H9 (cell line): ENCODE measurements around the gene TICRR. TPM values are rescaled to one million over a fixed set of nuclear protein-coding genes. Genes with fewer than 3 reads are reported as not detected.

Experiments used
- DNase-seq: peaks from one replicate; pipeline ENCODE4 v3.0.0-alpha.2; 2017
- H2AFZ ChIP-seq: one replicate; pipeline ENCODE4 v1.6.1; 2013; ENCODE audit warnings: mild to moderate bottlenecking, low read length, control low read depth, moderate library complexity
- H2AK5ac ChIP-seq: 2 replicates; pipeline ENCODE4 v1.6.1; 2013; ENCODE audit warnings: low read length, control low read depth, mixed read lengths; ENCODE audit not compliant: insufficient read length
- H2BK120ac ChIP-seq: one replicate; pipeline ENCODE4 v1.6.1; 2013; ENCODE audit warnings: low read depth, mild to moderate bottlenecking, low read length, control low read depth, inconsistent platforms; ENCODE audit not compliant: poor library complexity, severe bottlenecking
- H2BK12ac ChIP-seq: 2 replicates; pipeline ENCODE4 v1.6.1; 2013; ENCODE audit warnings: low read length, control low read depth, mixed read lengths, low read depth; ENCODE audit not compliant: insufficient read length
- H2BK15ac ChIP-seq: 2 replicates; pipeline ENCODE4 v1.6.1; 2013; ENCODE audit warnings: low read depth, low read length, control low read depth
- H2BK20ac ChIP-seq: one replicate; pipeline ENCODE4 v1.6.1; 2013; ENCODE audit warnings: low read depth, mild to moderate bottlenecking, low read length, control low read depth, inconsistent platforms; ENCODE audit not compliant: poor library complexity, severe bottlenecking
- H2BK5ac ChIP-seq: 2 replicates; pipeline ENCODE4 v1.6.1; 2013; ENCODE audit warnings: low read length, control low read depth, mixed read lengths; ENCODE audit not compliant: insufficient read length
- H3K14ac ChIP-seq: 2 replicates; pipeline ENCODE4 v1.6.1; 2013; ENCODE audit warnings: low read length, control low read depth; ENCODE audit not compliant: insufficient read depth
- H3K18ac ChIP-seq: 2 replicates; pipeline ENCODE4 v1.6.1; 2013; ENCODE audit warnings: low read depth, mild to moderate bottlenecking, mixed read lengths, low read length, control low read depth; ENCODE audit not compliant: insufficient read length
- H3K23ac ChIP-seq: 2 replicates; pipeline ENCODE4 v1.6.1; 2013; ENCODE audit warnings: low read length, control low read depth, mixed read lengths, low read depth; ENCODE audit not compliant: insufficient read length
- H3K23me2 ChIP-seq: 2 replicates; pipeline ENCODE4 v1.6.1; 2013; ENCODE audit warnings: low read depth, mild to moderate bottlenecking, mixed read lengths, low read length, control low read depth; ENCODE audit not compliant: insufficient read length, poor library complexity, severe bottlenecking
- H3K27ac ChIP-seq: 2 replicates; pipeline ENCODE4 v1.5.1; 2013; ENCODE audit warnings: low read length, control low read depth, mixed read lengths, low read depth; ENCODE audit not compliant: insufficient read length
- H3K27me3 ChIP-seq: 2 replicates; pipeline ENCODE4 v1.6.1; 2013; ENCODE audit warnings: low read length, control low read depth, inconsistent platforms; ENCODE audit not compliant: insufficient read depth
- H3K4ac ChIP-seq: 2 replicates; pipeline ENCODE4 v1.6.1; 2013; ENCODE audit warnings: low read depth, mild to moderate bottlenecking, control low read depth, inconsistent platforms, low read length, moderate library complexity
- H3K4me1 ChIP-seq: 2 replicates; pipeline ENCODE4 v1.6.1; 2013; ENCODE audit warnings: low read length, control low read depth, inconsistent platforms; ENCODE audit not compliant: insufficient read depth
- H3K4me2 ChIP-seq: 2 replicates; pipeline ENCODE4 v1.6.1; 2013; ENCODE audit warnings: low read length, control low read depth, mixed read lengths; ENCODE audit not compliant: insufficient read length, insufficient read depth
- H3K56ac ChIP-seq: 2 replicates; pipeline ENCODE4 v1.6.1; 2013; ENCODE audit warnings: low read depth, mild to moderate bottlenecking, mixed read lengths, low read length, control low read depth; ENCODE audit not compliant: insufficient read length
- H3K79me1 ChIP-seq: 2 replicates; pipeline ENCODE4 v1.6.1; 2013; ENCODE audit warnings: low read depth, mild to moderate bottlenecking, moderate library complexity, low read length, control low read depth, inconsistent platforms; ENCODE audit not compliant: insufficient read depth, poor library complexity, severe bottlenecking
- H3K79me2 ChIP-seq: 2 replicates; pipeline ENCODE4 v1.6.1; 2013; ENCODE audit warnings: low read length, control low read depth, inconsistent platforms; ENCODE audit not compliant: insufficient read depth
- H3K9ac ChIP-seq: 2 replicates; pipeline ENCODE4 v1.6.1; 2013; ENCODE audit warnings: low read length, control low read depth, mixed read lengths; ENCODE audit not compliant: insufficient read length; ENCODE audit errors: extremely low read depth
- H3K9me3 ChIP-seq: one replicate; pipeline ENCODE4 v1.6.1; 2013; ENCODE audit warnings: low read depth, low read length, inconsistent platforms; ENCODE audit not compliant: control insufficient read depth
- H3T11ph ChIP-seq: one replicate; pipeline ENCODE4 v1.6.1; 2013; ENCODE audit warnings: mild to moderate bottlenecking, low read length, control low read depth, inconsistent platforms
- H4K20me1 ChIP-seq: one replicate; pipeline ENCODE4 v1.6.1; 2013; ENCODE audit not compliant: control insufficient read depth, insufficient read length, insufficient read depth
- H4K5ac ChIP-seq: 2 replicates; pipeline ENCODE4 v1.6.1; 2013; ENCODE audit warnings: low read depth, mild to moderate bottlenecking, mixed read lengths, low read length, control low read depth; ENCODE audit not compliant: insufficient read length
- H4K8ac ChIP-seq: replicated peaks from 2 replicates; pipeline ENCODE4 v1.6.1; 2013; ENCODE audit warnings: low read length, control low read depth, mixed read lengths, low read depth; ENCODE audit not compliant: insufficient read length
- H4K91ac ChIP-seq: 2 replicates; pipeline ENCODE4 v1.6.1; 2013; ENCODE audit warnings: low read depth, mild to moderate bottlenecking, moderate library complexity, mixed read lengths, low read length, control low read depth; ENCODE audit not compliant: insufficient read length
- H3K27ac Mint-ChIP-seq, 3 experiments: 2 replicates in 2 of 3; 3 replicates in 1 of 3; pipeline ENCODE4 v1.8.0; 2020 to 2021; ENCODE audit warnings: mixed read lengths in 3 of 3, mild to moderate bottlenecking in 1 of 3, moderate library complexity in 1 of 3
- H3K27me3 Mint-ChIP-seq: 2 replicates; pipeline ENCODE4 v1.8.0; 2021; ENCODE audit warnings: low read depth, mild to moderate bottlenecking, moderate library complexity, mixed read lengths
- H3K36me3 Mint-ChIP-seq, 3 experiments: 2 replicates in 2 of 3; 3 replicates in 1 of 3; pipeline ENCODE4 v1.8.0; 2020 to 2021; ENCODE audit warnings: low read depth in 3 of 3, mixed read lengths in 3 of 3; ENCODE audit not compliant: insufficient read depth in 1 of 3
- H3K4me1 Mint-ChIP-seq, 2 experiments: 2 replicates each; pipeline ENCODE4 v1.8.0; 2020; ENCODE audit warnings: mixed read lengths in 2 of 2
- H3K4me3 Mint-ChIP-seq, 2 experiments: 2 replicates in 1 of 2; 3 replicates in 1 of 2; pipeline ENCODE4 v1.8.0; 2020 to 2021; ENCODE audit warnings: mild to moderate bottlenecking in 2 of 2, mixed read lengths in 2 of 2, moderate library complexity in 1 of 2
- H3K9me3 Mint-ChIP-seq, 2 experiments: 2 replicates in 1 of 2; 3 replicates in 1 of 2; pipeline ENCODE4 v1.8.0; 2020; ENCODE audit warnings: mild to moderate bottlenecking in 2 of 2, mixed read lengths in 2 of 2, moderate library complexity in 1 of 2
- CTCF ChIP-seq: fragments of 200-600 bp; sonication (generic); conservative IDR thresholded peaks from 3 replicates; pipeline ENCODE4 v1.8.0; 2021; ENCODE audit warnings: antibody characterized with exemption, mild to moderate bottlenecking
- WGBS: extraction: QIAGEN DNeasy Blood & Tissue Kit; methylation state at CpG from one replicate; pipeline ENCODE4 v1.1.7; 2013; ENCODE audit warnings: missing lambda C conversion rate, low lambda C conversion rate, mixed read lengths; ENCODE audit not compliant: insufficient read length; ENCODE audit errors: extremely low coverage; 5-methylcytosine and 5-hydroxymethylcytosine counted together
- total RNA-seq: library from RNA; stranded (reverse); gene quantifications from 2 replicates; pipeline ENCODE4 v1.2.1, GENCODE V29; 2021

TICRR gene
- total RNA-seq, 1 experiment from 2014 or later = 26.0 TPM

- H2BK5ac ChIP-seq = no peak overlapping the region
- Mint-ChIP-seq H3K36me3 (peaks cover 81 to 98% (median 94%) of the 10 kb centered on the region in 3 experiments), H3K27me3 (no peaks in the 10 kb centered on the region), H3K4me3 (no peak overlapping the region), H3K9me3 (no peaks in the 10 kb centered on the region), H3K27ac (peak overlapping the region in 2 of 3 experiments; percentile 66 to 79; a peak in 3 of 7 replicates), H3K4me1 (peaks cover 0 to 4% of the 10 kb centered on the region in 2 experiments; a peak in 1 of 4 replicates)
- H3K23me2 ChIP-seq = no peaks in the 10 kb centered on the region
- H3K9me3 ChIP-seq = no peaks in the 10 kb centered on the region
- H4K91ac ChIP-seq = no peak overlapping the region
- no peak overlapping the region for H2BK15ac ChIP-seq
- H2BK20ac ChIP-seq = no peak overlapping the region
- no peaks in the 10 kb centered on the region for H3K27me3 ChIP-seq
- no peak overlapping the region for H3K14ac ChIP-seq
- no peaks in the 10 kb centered on the region; the same call in 1 of the 2 replicates for H3K4me1 ChIP-seq
- H2BK120ac ChIP-seq = no peak overlapping the region
- no peaks in the 10 kb centered on the region for H4K20me1 ChIP-seq
- H3K23ac ChIP-seq = no peak overlapping the region
- H4K8ac ChIP-seq = no peak overlapping the region
- no peak overlapping the region for H2AK5ac ChIP-seq
- H3K4me2 ChIP-seq = no peak overlapping the region
- no peak overlapping the region for H2AFZ ChIP-seq
- H2BK12ac ChIP-seq = no peak overlapping the region
- no peak overlapping the region for H3T11ph ChIP-seq
- no peak for TF ChIP-seq CTCF
- no peaks in the 10 kb centered on the region for H3K79me2 ChIP-seq
- no peaks in the 10 kb centered on the region for H3K79me1 ChIP-seq
- no peak overlapping the region for H3K27ac ChIP-seq
- no peak overlapping the region for H3K9ac ChIP-seq
- DNase-seq = no peak
- H3K56ac ChIP-seq = no peak overlapping the region
- H3K18ac ChIP-seq = no peak overlapping the region
- no peak overlapping the region for H3K4ac ChIP-seq
- WGBS = no CpG with 5 or more reads among the region's 9 CpGs
- no peak overlapping the region for H4K5ac ChIP-seq
Observed at GRCh38 chr15:89625716-89626115, 50.4 kb downstream of the TICRR start.
